ENCODE data around the gene PBX1.

PBX1 gene

DNA sequence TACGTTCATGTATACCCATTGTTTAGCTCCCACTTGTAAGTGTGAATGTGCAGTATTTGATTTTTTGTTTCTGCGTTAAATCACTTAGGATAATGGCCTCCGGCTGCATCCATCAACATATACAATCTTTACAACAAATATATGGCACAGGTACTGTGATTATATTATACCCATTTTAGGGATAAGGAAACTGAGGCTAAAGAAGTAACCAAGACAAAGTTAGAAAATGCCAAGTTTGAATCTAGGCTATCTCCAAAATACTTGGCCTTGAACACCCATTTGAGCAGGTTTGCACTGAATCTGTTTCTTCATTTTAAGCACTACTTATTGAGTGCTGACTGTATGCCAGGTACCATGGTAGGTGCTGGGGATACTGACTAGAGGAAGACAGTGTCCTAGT lies 149.6 kb downstream of the PBX1 start:
- Histone ChIP-seq H3K79me2 (ENCODE audit: low read length) (no peaks in the 10 kb centered on the region), H2AFZ (ENCODE audit: low read length) (no peak overlapping the region), H3K4me3 (ENCODE audit: low read length) (no peak overlapping the region), H4K20me1 (ENCODE audit: insufficient read depth, low read length) (no peaks in the 10 kb centered on the region), H3K27ac (ENCODE audit: low read length) (no peak overlapping the region), H3K27me3 (replicated peaks; ENCODE audit: insufficient read depth, low read length) (no peaks in the 10 kb centered on the region), H3K36me3 (replicated peaks; ENCODE audit: insufficient read depth, low read length) (no peaks in the 10 kb centered on the region), H3K9ac (ENCODE audit: low read length) (no peak overlapping the region), H3K4me1 (ENCODE audit: low read length) (no peaks in the 10 kb centered on the region), H3K4me2 (ENCODE audit: low read depth, low read length) (no peak overlapping the region), H3F3A (ENCODE audit: insufficient read depth, low read length) (no peaks in the 10 kb centered on the region), H3K9me3 (replicated peaks; ENCODE audit: insufficient read depth, low read length) (no peaks in the 10 kb centered on the region), H3K9me2 (replicated peaks; ENCODE audit: insufficient read depth, low read length) (no peaks in the 10 kb centered on the region)
- no peak for DNase-seq
- TF ChIP-seq EZH2 (optimal IDR thresholded peaks at IDR 0.05; ENCODE audit: low read depth, low read length) (no peak), EZH2phosphoT487 (IDR thresholded peaks at IDR 0.05; ENCODE audit: low read length) (no peak)
- TF ChIP-seq, protein P1, sequence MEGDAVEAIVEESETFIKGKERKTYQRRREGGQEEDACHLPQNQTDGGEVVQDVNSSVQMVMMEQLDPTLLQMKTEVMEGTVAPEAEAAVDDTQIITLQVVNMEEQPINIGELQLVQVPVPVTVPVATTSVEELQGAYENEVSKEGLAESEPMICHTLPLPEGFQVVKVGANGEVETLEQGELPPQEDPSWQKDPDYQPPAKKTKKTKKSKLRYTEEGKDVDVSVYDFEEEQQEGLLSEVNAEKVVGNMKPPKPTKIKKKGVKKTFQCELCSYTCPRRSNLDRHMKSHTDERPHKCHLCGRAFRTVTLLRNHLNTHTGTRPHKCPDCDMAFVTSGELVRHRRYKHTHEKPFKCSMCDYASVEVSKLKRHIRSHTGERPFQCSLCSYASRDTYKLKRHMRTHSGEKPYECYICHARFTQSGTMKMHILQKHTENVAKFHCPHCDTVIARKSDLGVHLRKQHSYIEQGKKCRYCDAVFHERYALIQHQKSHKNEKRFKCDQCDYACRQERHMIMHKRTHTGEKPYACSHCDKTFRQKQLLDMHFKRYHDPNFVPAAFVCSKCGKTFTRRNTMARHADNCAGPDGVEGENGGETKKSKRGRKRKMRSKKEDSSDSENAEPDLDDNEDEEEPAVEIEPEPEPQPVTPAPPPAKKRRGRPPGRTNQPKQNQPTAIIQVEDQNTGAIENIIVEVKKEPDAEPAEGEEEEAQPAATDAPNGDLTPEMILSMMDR (IDR thresholded peaks at IDR 0.05; ENCODE audit: low read length): no peak

DNA sequence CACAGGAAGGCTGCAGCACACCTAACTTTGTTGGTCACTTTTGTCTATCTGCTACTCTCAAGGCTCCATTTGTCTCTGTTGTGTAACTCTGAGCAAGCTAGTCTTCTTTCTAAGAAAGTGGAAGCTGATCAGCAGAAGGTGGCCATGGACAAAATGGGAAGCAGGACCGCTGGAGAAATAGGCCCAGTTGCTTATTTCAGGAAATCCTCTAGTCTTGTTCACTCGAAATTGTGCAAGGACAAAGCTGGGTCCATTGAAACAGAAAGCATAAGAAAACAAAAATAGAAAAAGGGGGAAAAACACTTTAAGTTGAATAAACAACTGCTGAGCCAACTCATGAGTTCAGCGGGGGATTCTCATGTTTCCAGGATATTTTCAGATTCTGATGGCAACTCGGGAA lies 150.1 kb downstream of the PBX1 start:
- Histone ChIP-seq H3K9me2 (replicated peaks; ENCODE audit: insufficient read depth, low read length) (no peaks in the 10 kb centered on the region), H3K79me2 (ENCODE audit: low read length) (no peaks in the 10 kb centered on the region), H3K27me3 (replicated peaks; ENCODE audit: insufficient read depth, low read length) (no peaks in the 10 kb centered on the region), H3K36me3 (replicated peaks; ENCODE audit: insufficient read depth, low read length) (no peaks in the 10 kb centered on the region), H3F3A (ENCODE audit: insufficient read depth, low read length) (no peaks in the 10 kb centered on the region), H2AFZ (ENCODE audit: low read length) (no peak overlapping the region), H3K27ac (ENCODE audit: low read length) (no peak overlapping the region), H3K4me1 (ENCODE audit: low read length) (no peaks in the 10 kb centered on the region), H3K4me3 (ENCODE audit: low read length) (no peak overlapping the region), H3K9ac (ENCODE audit: low read length) (no peak overlapping the region), H3K9me3 (replicated peaks; ENCODE audit: insufficient read depth, low read length) (no peaks in the 10 kb centered on the region), H4K20me1 (ENCODE audit: insufficient read depth, low read length) (no peaks in the 10 kb centered on the region), H3K4me2 (ENCODE audit: low read depth, low read length) (no peak overlapping the region)
- DNase-seq: no peak
- TF ChIP-seq, protein P1 (IDR thresholded peaks at IDR 0.05; ENCODE audit: low read length): no peak
- TF ChIP-seq EZH2 (optimal IDR thresholded peaks at IDR 0.05; ENCODE audit: low read depth, low read length): no peak
- TF ChIP-seq EZH2phosphoT487 (IDR thresholded peaks at IDR 0.05; ENCODE audit: low read length): no peak

DNA sequence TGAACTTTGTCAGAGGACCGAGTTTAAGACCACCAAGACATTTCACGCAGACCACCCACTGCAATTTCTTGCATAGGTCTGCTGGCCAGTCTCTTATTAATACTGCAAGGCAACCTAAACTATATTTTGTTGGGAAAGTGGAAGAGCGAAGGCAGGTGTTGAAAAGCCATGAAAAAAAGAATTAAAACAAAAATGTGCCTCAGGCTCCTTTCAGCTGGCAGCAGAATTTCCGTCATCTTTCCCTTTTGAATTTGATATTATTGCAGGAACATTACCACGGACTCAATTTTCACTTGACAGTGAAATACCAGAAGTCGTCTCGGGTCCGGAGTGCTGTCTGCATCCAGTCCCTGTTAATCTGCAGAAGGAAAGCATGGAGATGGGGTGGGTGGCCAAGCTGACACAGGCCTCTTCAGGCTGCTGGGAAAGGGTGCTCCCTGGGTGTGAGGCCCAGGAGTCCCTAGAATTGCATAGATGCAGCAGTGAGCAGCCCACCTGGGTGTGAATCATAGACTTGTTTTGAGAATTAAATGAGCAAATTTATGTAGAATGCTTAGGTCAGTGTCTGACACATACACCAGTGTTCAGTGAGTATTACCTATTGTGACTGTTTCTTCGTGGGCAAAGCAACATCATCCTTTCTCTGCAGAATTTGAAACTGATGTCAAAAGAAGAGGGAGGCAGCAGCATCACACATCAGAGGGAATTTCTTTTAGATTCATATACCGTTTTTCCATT lies 150.7 kb downstream of the PBX1 start:
- Histone ChIP-seq H3K9ac (ENCODE audit: low read length) (no peak overlapping the region), H3K9me2 (replicated peaks; ENCODE audit: insufficient read depth, low read length) (no peaks in the 10 kb centered on the region), H3K4me1 (ENCODE audit: low read length) (no peaks in the 10 kb centered on the region), H2AFZ (ENCODE audit: low read length) (no peak overlapping the region), H4K20me1 (ENCODE audit: insufficient read depth, low read length) (no peaks in the 10 kb centered on the region), H3K9me3 (replicated peaks; ENCODE audit: insufficient read depth, low read length) (no peaks in the 10 kb centered on the region), H3K27ac (ENCODE audit: low read length) (no peak overlapping the region), H3K27me3 (replicated peaks; ENCODE audit: insufficient read depth, low read length) (no peaks in the 10 kb centered on the region), H3K4me3 (ENCODE audit: low read length) (no peak overlapping the region), H3K79me2 (ENCODE audit: low read length) (no peaks in the 10 kb centered on the region), H3F3A (ENCODE audit: insufficient read depth, low read length) (no peaks in the 10 kb centered on the region), H3K36me3 (replicated peaks; ENCODE audit: insufficient read depth, low read length) (no peaks in the 10 kb centered on the region), H3K4me2 (ENCODE audit: low read depth, low read length) (no peak overlapping the region)
- TF ChIP-seq EZH2 (optimal IDR thresholded peaks at IDR 0.05; ENCODE audit: low read depth, low read length): no peak
- TF ChIP-seq, protein P1 (IDR thresholded peaks at IDR 0.05; ENCODE audit: low read length): no peak
- no peak for TF ChIP-seq EZH2phosphoT487 (IDR thresholded peaks at IDR 0.05; ENCODE audit: low read length)
- no peak for DNase-seq
